ENCODE results near the gene TDRD9.

The TDRD9 gene

DNA sequence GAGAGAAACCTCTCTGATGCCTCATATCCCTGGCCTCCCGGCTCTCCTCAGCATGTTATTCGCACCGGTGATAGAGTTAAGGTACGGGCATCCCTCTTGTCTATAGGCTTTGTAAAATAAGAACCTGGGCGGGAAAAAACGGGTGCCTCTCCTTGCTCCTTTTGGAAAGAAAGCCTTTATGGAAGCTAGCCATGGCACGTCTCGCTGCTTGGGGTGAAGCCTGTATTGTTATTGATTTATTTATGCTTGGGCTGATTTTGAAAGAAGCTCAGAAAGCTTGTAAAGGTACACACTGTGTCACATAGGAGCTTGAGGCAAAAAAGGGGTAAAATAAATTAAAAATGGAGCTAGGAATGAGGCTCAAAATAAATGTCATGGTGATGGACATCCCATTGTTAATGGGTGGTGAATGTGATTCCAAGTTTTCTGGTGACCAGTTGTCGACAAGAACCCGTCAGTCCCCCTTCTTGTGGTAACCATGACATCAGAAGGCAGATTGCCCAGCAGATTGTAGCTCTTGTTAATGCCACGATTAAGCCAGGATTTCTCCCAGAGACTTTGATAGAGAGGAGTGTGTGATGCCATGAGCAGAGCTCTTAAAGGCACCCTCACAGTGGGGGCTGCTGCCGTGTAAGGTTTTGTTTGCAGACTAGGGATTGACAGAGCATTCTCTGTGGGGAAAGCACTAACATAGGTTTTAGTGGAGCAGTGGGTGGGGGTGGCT lies 106.9 kb downstream of the TDRD9 start:
- no peak for DNase-seq (ENCODE audit: low read depth)

DNA sequence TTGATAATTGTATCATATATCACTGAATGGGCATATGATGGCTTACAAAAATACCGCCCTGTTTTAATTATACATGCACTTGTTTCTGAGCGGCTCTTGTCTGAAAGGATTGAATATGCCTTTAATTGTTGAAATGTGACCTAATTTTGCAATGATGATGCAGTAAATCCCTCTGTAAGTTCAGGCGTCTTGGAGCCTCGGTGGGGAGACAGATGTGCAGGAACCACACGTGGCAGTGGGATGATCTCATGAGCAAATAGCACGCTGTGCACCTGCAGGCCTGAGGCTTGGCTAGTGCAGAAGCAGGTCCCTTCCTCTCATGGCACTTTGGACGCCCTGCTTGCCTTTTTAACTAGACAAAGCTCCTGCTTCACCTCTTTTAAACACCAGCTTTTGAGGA lies 108.0 kb downstream of the TDRD9 start:
- no peak for DNase-seq (ENCODE audit: low read depth)

DNA sequence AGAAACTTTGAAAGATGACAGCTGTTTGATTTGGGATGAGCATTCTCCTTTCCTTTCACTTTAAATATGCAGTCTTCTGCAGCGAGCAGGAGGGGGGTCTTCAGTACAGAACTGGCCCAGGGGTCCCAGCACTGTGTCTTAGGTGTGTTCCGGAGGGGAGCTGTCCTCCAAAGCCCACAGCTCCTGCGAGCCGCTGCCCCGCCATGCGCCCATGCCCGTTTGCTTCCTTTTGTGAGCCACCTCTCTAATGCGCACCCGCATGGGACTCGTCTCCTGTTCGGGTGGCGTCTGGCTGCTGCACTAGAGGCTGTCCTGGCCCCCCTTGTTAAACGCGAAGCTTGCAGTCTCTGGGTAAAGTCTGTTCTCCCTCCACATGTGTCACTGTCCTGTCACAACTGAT lies 108.8 kb downstream of the TDRD9 start:
- DNase-seq (ENCODE audit: low read depth), result no peak

DNA sequence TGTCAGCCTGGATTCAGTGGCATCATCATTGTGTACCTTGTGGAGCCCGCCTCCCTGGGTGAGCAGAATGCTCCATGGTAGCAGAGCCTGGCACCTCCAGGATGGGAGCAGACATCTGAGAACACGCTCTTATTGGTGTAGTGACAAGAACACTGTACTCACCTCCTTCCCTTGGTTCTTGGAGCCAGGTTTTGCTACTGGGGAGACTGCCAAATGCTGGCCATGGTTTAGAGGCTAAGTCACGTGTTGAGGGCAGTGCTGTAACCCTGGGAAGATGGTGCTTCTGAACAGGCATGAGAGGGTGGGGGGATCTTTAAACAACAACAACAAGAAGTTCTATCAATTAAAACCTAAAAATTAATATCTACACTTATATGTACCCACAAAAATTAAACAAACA lies 109.6 kb downstream of the TDRD9 start:
- DNase-seq (ENCODE audit: low read depth), result no peak

DNA sequence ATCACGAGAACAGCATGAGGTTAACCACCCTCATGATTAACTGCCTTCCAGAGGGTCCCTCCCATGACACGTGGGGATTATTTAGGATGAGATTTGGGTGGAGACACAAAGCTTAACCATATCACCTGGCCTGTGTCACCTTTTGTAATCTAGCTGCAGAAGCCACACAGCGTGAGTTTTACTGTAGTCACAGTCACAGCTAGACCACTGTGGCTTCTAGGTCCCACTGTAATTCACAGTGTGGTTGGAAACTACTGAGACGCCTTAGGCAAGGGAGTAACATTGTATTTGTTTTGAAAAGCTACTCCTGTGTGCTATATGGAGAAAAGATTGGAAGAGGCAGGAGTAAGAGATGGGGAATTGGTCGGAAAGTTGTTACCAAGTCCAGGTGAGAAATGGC lies 111.0 kb downstream of the TDRD9 start:
- no peak for DNase-seq (ENCODE audit: low read depth)

DNA sequence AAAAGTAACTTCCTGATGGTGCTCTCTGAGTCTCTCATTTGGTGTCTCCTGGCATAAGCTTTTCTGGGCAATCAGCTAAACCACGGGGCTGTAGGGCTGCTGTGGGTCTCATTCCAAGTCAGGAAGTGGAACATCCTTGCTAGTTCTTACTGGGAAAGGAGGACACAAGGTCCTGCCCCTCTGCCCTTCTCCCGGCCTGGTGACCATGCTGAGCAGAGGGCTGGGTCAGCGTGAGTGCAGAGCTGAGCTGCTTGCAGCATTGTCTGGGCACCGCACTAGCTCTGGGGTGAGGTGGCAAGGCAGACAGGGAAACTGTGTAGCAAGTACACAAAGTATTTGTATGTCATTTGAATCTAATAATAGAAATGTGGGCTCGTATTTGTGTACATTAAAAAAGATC lies 112.3 kb downstream of the TDRD9 start:
- DNase-seq (ENCODE audit: low read depth), result no peak

DNA sequence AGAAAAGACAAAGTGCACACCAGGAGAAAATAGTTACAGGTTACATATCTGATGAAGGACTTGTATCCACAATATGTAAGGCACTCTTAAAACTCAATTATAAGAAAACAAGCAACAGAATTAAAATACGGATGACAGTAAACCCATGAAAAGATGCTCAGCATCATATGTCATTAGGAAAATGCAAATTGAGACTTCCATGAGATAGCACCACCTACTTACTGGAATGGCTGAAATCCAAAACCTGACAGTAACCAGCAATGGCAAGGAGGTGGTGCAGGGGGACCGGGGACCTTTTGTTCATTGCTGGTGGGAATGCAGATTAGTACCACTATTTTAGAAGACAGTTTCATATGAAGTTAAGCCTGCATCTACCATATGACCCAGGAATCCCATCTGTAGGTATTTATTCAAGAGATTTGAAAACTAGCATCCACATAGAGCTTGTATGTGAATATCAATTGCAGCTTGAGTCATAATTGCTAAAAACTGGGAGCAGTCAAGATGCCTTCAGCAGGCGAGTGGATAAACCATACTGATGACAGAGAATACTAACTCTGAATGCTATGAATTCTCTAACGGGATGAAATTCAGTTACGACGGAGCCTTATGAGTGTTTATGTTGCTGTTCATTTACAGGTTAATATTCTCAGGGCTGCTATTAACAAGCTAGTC lies 113.3 kb downstream of the TDRD9 start:
- no peak for DNase-seq (ENCODE audit: low read depth)

DNA sequence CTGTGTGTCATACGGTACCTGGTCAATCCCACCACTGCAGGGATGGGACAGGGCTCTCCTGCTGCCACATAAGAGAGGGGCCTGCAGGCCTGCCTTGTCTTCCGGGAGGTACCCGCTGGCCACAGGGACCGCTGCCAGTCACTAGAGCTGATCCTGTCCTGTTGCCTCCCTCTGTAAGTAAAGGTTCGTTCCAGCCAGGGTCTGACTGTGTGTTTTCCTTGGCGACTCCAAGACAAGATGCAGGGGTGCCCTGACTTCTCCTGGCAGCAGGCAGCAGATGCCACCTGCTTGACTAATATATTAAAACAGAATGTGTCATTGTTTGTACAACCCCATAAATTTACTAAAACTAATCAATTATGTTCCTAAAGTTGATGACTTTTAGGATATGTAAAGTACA lies 115.8 kb downstream of the TDRD9 start:
- DNase-seq (ENCODE audit: low read depth), result no peak

DNA sequence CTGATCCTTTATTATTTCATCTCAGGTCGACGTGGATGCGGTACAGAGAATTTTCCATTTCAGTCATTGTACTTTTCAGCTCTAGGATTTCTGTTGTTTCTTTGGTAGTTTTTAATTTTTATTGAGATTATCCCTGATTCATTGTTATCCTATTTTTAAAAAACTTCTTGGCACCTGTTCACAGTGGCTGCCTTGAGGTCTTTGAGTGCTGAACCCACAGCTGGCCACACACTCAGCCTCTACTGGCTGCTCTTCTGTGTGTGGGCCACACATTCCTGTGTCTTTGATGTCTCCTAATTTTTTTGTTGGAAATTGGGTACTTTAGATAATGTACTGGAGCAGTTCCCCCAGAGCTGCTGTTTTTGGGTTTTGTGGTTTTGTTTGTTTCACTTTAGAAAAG lies 119.5 kb downstream of the TDRD9 start:
- DNase-seq (ENCODE audit: low read depth), result no peak

DNA sequence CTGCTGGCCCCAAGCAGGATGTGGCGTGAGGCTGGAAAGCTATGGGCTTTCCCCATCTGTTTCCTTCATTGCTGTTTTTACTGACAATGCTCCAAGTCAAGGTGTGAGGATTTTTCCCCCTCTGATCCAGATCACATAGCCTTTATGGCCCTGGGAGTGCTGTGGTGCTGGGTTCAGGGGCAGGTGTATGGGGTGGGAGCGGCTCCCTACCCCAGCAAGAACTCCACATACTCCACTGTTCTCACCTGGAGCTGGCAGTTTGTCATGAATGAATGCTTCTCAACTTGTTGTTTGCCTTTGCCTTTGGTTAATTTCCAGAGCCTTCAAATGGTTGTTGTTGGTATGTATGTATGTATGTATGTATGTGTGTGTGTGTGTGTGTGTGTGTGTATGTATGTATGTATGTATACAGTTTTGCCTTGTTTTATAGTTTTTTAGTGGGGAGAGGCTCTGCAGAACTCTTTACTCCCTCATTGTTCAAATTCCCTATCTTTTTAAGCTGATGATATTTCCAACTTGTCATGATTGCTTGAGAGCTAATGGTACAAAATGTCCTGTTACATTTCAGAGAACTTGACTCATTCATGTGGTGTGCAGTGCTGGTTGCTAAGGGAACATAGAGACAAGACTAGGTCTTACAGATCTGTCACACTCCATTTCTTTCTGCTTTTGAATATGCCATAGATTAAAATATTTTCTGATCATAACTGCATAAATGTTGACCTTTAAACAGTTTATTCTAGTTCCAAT lies 120.7 kb downstream of the TDRD9 start:
- no peak for DNase-seq (ENCODE audit: low read depth)

DNA sequence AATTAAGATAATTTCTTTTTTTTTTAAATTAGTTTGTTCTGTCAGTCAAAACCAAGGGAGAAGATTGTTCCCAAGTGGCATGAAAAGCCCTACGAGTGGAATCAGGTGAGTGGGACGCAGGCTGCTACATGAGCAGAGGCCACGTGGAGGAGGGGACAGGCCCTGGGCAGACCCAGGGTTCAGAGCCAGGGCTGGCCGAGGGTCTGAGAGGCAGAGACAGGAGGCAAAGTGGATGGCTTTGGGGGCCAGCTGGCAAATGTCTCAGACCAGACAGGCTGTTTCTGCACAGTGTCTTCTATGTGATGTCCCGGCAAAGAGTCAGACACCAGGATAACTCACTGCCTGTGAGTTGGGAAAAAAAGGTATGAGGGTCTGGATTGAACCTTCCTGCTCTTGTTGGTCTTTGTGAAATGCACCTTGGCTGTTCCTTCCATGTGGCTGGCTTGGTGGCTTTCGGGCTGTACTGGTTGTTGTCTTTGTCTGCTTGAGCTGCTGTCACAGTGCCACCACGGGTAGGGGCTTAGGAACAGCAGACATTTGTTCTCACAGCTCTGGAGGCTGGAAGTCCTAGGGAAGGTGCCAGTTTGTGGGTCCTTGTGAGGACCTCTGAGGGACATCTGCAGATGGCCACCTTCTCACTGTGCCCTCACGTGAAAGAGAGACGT lies 121.5 kb downstream of the TDRD9 start:
- no peak for DNase-seq (ENCODE audit: low read depth)

DNA sequence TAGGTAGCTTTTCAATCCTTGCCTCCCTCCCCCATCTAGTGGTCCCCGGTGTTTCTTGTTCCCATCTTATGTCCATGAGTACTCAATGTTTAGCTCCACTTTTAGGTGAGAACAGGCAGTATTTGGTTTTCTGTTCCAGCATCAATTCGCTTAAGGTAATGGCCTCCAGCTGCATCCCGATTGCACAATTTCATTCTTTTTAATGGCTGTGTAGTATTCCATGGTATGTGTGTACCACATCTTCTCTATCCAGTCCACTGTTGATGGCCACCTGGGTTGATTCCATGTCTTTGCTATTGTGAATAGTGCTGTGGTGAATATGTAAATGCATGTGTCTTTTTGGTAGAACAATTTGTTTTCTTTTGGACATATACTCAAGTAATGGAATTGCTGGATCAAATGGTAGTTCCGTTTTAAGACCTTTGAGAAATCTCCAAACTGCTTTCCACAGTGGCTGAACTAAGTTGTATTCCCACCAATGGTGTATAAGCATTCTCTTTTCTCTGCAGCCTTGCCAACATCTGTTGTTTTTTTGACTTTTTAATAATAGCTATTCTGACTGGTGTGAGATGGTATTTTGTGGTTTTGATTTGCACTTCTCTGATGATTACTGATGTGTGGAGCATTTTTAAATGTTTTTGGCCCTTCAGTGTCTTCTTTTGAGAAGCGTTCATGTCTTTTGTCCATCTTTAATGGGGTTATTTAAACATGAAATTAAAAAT lies 123.0 kb downstream of the TDRD9 start:
- no peak for DNase-seq (ENCODE audit: low read depth)

DNA sequence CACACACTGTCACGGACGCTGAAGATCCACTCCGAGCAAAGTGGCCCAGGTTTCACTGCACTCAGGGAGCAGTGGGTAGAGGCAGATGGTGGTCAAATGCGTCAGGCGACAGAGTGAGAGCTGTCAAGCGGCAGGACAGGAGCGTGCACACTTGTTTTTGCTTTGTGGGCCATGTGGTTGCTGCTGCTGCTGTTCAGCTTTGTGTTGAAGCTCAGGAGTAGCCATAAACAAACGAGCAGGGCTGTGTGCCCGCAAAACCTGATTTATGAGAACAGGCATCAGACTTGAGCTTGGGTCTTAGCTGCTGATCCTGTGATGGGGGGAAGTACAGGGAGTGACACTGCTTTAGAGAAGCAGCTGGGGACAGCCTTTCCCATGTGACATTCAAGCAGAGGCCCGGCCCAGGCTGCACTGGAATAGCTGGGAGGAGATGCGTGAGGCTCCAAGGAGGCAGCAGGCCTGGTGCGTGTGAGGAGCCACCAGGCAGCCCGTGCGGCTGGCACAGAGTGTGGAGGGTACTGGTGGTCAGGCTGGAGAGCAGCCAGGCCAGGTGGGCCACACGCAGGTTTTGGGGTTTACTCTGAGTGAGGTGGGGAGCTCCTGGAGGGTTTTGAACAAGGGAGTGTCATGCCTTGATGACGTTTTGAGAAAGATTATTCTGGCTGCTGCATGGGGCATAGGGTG lies 126.1 kb downstream of the TDRD9 start:
- DNase-seq (ENCODE audit: low read depth), result no peak

DNA sequence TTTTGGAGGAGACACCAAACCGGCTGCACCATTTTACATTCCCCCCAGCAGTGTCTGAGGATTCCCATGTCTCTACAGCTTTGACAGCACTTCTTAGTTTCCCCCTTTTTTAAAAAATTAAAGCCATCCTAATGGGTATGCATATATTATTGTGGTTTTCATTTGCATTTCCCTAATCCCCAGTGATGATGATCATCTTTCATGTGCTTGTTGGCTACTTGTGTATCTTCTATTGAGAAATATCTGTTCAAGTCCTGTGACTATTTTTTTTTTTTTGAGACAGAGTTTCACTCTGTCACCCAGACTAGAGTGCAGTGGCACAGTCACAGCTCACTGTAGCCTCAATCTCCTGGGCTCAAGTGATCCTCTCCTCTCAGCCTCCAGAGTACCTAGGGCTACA lies 134.0 kb downstream of the TDRD9 start:
- DNase-seq (ENCODE audit: low read depth), result no peak

DNA sequence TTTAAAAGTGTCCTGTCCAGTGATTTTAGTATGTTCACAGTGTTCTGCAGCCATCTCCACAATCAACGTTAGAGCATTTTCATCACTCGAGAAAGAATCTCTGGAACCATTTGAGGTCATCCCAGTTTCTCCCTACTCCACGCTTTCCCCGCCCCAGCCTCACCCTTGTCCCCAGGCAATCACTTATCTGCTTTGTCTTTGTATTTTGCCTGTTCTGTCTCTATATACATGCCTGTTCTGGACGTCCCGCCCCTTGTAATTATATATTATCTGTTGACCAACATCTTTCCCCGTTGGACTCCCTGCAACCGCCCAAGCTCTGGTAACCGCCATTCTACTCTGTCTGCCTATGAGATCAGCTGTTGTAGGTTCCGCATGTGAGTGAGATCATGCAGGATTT lies 135.7 kb downstream of the TDRD9 start:
- DNase-seq (ENCODE audit: low read depth), result no peak

DNA sequence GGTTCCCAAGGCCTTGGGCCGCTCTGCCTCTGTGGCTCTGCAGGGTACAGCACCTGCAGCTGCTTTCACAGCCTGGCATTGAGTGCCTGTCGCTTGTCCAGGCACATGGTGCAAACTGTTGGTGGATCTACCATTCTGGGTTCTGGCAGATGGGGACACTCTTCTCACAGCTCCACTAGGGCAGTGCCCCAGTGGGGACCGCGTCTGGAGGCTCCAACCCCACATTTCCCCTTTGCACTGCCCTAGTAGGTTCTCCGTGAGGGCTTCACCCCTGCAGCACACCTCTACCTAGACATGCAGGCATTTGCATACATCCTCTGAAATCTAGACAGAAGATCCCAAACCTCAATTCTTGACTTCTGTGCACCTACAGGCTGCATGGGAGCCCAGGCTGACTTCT lies 138.0 kb downstream of the TDRD9 start:
- no peak for DNase-seq (ENCODE audit: low read depth)

DNA sequence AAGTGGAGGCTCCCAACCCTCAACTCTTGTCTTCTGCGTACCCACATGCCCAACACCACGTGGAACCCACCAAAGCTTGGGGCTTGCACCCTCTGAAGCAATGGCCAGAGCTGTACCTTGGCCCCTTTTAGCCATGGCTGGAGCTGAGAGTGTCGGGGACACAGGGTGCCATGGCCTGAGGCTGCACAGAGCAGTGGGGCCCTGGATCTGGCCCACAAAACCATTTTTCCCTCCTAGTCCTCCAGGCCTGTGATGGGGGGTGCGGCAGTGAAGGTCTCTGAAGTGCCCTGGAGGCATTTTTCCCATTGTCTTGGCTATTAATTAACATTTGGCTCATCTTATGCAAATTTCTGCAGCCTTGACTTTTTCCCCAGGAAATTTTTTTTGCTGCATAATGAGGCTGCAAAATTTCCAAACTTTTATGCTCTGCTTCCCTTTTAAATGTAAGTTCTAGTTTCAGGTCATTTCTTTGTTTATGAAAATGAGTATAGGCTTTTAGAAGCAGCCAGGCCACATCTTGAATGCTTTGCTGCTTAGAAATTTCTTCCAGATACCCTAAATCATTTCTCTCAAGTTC lies 138.6 kb downstream of the TDRD9 start:
- DNase-seq (ENCODE audit: low read depth), result no peak

DNA sequence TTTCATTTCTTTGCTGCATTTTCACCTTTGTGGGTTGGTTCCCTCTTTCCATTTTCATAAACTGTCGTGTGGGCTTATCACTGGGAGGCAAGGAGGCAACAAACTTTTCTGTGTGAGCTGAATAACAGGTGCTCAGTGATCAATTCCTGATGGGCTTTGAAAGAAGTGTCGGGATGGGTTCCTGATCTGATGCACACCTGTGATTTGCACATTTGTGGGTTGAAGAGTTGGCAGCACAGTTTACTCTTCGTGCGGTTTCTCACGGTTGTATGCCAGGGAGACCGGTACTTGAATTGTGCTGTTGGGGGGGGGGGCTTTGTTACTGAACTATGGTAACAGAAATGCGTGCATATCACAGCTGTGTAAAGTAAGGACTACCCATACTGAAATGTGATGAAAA lies 141.3 kb downstream of the TDRD9 start:
- DNase-seq (ENCODE audit: low read depth), result no peak

DNA sequence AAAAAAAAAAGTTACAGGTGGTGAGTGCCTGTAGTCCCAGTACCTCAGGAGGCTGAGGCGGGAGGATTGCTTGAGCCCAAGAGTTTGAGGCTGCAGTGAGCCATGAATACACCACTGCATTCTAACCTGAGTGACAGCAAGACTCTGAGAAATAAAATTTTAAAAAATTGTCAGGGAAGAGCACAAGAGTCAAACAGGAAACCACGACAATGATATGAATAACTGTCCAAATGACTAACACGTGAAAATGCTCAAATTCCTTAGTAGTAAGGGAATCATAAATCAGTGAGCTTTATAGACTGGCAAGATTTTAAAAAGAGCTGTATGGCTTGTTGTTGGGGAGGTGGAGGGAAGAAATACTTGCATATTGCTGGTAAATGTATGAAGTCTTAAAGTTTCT lies 144.3 kb downstream of the TDRD9 start:
- DNase-seq (ENCODE audit: low read depth), result no peak

DNA sequence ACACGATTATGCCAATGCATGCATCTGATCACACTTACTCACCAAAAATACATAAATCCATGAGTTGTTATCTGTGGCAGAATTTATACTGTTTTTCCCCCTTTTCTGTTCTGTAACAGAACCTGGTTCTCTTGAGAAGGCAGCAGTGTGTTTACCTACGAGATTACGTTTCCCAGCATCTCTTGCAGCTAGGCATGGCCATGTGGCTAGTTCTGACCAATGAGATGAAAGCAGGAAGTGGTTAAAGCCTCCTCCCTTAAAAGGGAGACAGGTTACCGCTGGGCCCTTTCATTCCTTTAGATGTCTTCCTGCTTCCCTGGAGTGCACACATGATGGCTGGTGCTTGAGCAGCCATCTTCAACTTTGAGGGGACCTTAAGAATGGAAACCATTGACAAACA lies 145.5 kb downstream of the TDRD9 start:
- DNase-seq (ENCODE audit: low read depth), result no peak

DNA sequence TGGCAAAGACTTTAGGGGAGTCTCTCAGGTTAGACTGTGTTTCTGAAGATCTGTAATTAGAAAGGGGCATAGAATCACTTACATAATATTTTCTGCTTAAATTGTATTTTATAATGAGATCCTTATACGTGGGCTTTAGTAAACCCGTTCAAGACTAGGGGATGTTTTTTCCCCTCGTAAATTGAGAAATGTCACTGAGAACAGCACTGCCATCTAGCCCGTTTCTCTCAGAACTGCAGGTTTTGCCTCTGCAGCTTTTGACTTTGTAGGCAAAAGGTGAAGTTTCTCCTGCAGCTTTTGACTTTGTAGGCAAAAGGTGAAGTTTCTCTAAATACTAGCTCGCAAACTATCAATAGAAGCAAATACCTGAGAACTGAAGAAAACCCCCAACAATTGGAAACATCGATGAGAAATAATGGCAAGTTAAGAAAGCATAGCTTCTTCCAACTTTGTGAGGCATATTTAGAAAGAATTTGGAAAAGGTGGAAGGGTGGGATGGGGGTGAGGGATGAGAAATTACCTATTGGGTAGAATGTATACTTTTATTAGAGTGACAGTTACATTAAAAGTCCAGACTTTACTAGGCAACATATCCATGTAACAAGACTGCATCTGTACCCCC lies 147.4 kb downstream of the TDRD9 start:
- DNase-seq (ENCODE audit: low read depth), result no peak

Data from stimulated activated CD8-positive, alpha-beta memory T cell treated with anti-CD3 and anti-CD28 coated beads, Interleukin-15, amount 100 ng/mL, for 1 hour (primary cell).